Measurements from ENCODE around the gene RTL10.

GRCh38 chr22:19873960-19874306, 19.3 kb upstream of the RTL10 start:
- TF ChIP-seq CTCF (IDR thresholded peaks at IDR 0.05) = no peak
- no peak for TF ChIP-seq POLR2A (IDR thresholded peaks at IDR 0.05)
